Breast epithelium (tissue), 4 donors: ENCODE results near the gene HNRNPD. TPM values are rescaled to one million over a fixed set of nuclear protein-coding genes. Genes with fewer than 3 reads are reported as not detected.

ENCODE experiments used
- DNase-seq, 2 donors: peaks; one replicate each; pipeline ENCODE4 v3.0.0-alpha.2; 2019; ENCODE audit warnings: low spot score in 2 of 2
- H3K27ac ChIP-seq, 2 donors: fragments of 200-600 bp; sonication (generic) in 1 of 2; one replicate each; pipeline ENCODE4 v1.5.1; 2016 to 2019; ENCODE audit warnings: mild to moderate bottlenecking in 1 of 2
- H3K27me3 ChIP-seq, 2 donors: fragments of 200-600 bp; sonication (generic) in 1 of 2; one replicate each; pipeline versions ENCODE4 v1.5.1 to v1.6.0; 2017 to 2019; ENCODE audit warnings: control low read depth in 1 of 2, mild to moderate bottlenecking in 1 of 2
- H3K36me3 ChIP-seq: fragments of 200-600 bp; one replicate; pipeline ENCODE4 v1.5.1; 2019
- H3K4me1 ChIP-seq, 2 donors: fragments of 200-600 bp; sonication (generic); one replicate each; pipeline ENCODE4 v1.5.1; 2016 to 2019; ENCODE audit warnings: control low read depth in 1 of 2
- H3K4me3 ChIP-seq, 3 donors: fragments of 200-600 bp; sonication (generic); 1 replicate in 2 of 3; 2 replicates in 1 of 3; pipeline ENCODE4 v1.5.1; 2016 to 2019; ENCODE audit warnings: mild to moderate bottlenecking in 3 of 3, moderate library complexity in 2 of 3
- H3K9me3 ChIP-seq, 2 donors: fragments of 200-600 bp; sonication (generic) in 1 of 2; one replicate each; pipeline ENCODE4 v1.5.1; 2016 to 2019; ENCODE audit warnings: control low read depth in 1 of 2
- POLR2A ChIP-seq: fragments of 450-650 bp; IDR thresholded peaks from one replicate; pipeline ENCODE4 v1.6.1; 2016; ENCODE audit warnings: antibody characterized with exemption, mild to moderate bottlenecking, moderate library complexity
- POLR2AphosphoS5 ChIP-seq, 3 donors: sonication (generic); formaldehyde crosslinking; IDR thresholded peaks; one replicate each; pipeline ENCODE4 v1.6.1; 2017; ENCODE audit warnings: antibody characterized with exemption in 3 of 3
- intact Hi-C: fragments of 100-400 bp; cut with DNase I; formaldehyde crosslinking; loops from one replicate; pipeline ENCODE4 v1.15.1; 2023; ENCODE audit warnings: low total_unique reads
- total RNA-seq, 3 donors: library from RNA; depleted of rRNA; stranded (reverse); fragments of >200 nt; gene quantifications; one replicate each; pipeline ENCODE4 v1.1.0, GENCODE V29; 2016
- TF ChIP-seq, protein P1 (sequence below), 3 donors: fragments of 450-650 bp; IDR thresholded peaks; one replicate each; pipeline ENCODE4 v1.5.1; 2016 to 2017; ENCODE audit warnings: antibody characterized with exemption in 3 of 3, mild to moderate bottlenecking in 3 of 3, moderate library complexity in 3 of 3

Gene HNRNPD
- total RNA-seq, 3 donors from 2014 or later: 85.1 to 130 (median 122) TPM

DNA sequence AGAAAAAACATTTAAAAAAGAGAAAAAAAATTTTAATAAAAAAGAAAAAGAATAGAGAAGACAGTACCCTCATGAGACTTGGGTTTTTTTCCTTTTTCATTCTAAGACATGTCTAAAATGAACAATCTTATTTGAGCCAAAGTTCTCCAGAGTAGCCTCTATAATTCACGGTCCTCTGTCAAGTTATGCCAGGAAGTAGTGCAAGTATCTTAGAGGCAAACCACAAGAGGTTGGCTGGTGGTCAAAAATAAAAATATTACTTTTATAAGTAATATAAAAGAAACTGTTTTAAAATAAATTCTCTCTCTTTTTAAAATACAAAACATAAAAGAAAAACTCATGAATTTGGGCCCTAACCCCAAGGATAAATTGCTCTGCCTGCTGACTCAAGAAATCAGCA is 29.9 kb upstream of the HNRNPD start:
- H3K4me3 ChIP-seq: no peak overlapping the region
- H3K4me1 ChIP-seq: no peaks in the 10 kb centered on the region
- no peak for DNase-seq
- no peaks in the 10 kb centered on the region for H3K27me3 ChIP-seq
- no peak overlapping the region for H3K27ac ChIP-seq
- no peaks in the 10 kb centered on the region for H3K9me3 ChIP-seq
- no peaks in the 10 kb centered on the region for H3K36me3 ChIP-seq
- TF ChIP-seq, protein P1, sequence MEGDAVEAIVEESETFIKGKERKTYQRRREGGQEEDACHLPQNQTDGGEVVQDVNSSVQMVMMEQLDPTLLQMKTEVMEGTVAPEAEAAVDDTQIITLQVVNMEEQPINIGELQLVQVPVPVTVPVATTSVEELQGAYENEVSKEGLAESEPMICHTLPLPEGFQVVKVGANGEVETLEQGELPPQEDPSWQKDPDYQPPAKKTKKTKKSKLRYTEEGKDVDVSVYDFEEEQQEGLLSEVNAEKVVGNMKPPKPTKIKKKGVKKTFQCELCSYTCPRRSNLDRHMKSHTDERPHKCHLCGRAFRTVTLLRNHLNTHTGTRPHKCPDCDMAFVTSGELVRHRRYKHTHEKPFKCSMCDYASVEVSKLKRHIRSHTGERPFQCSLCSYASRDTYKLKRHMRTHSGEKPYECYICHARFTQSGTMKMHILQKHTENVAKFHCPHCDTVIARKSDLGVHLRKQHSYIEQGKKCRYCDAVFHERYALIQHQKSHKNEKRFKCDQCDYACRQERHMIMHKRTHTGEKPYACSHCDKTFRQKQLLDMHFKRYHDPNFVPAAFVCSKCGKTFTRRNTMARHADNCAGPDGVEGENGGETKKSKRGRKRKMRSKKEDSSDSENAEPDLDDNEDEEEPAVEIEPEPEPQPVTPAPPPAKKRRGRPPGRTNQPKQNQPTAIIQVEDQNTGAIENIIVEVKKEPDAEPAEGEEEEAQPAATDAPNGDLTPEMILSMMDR (IDR thresholded peaks at IDR 0.05): no peak
- no peak for TF ChIP-seq POLR2AphosphoS5 (IDR thresholded peaks at IDR 0.05)
- no peak for TF ChIP-seq POLR2A
- intact Hi-C loops: no loop called here

GRCh38 chr4:82402196-82402775 is 28.5 kb upstream of the HNRNPD start:
- Histone ChIP-seq H3K4me3 (no peak overlapping the region), H3K9me3 (no peaks in the 10 kb centered on the region)
- TF ChIP-seq POLR2A: no peak
- TF ChIP-seq POLR2AphosphoS5 (IDR thresholded peaks at IDR 0.05): no peak
- TF ChIP-seq, protein P1 (IDR thresholded peaks at IDR 0.05): no peak

GRCh38 chr4:82401600-82401999 is 27.8 kb upstream of the HNRNPD start:
- H3K27ac ChIP-seq: no peak overlapping the region
- DNase-seq: no peak
- H3K9me3 ChIP-seq: no peaks in the 10 kb centered on the region
- TF ChIP-seq, protein P1 (IDR thresholded peaks at IDR 0.05): no peak
- TF ChIP-seq POLR2A: no peak
- TF ChIP-seq POLR2AphosphoS5 (IDR thresholded peaks at IDR 0.05): no peak
- no peaks in the 10 kb centered on the region for H3K27me3 ChIP-seq
- H3K36me3 ChIP-seq: no peaks in the 10 kb centered on the region
- H3K4me1 ChIP-seq: no peaks in the 10 kb centered on the region
- intact Hi-C loops: no loop called here
- no peak overlapping the region for H3K4me3 ChIP-seq

More at GRCh38 chr4:82402196-82402775, 28.5 kb upstream of the HNRNPD start:
- no peaks in the 10 kb centered on the region for H3K27me3 ChIP-seq
- intact Hi-C loops: no loop called here
- H3K4me1 ChIP-seq: no peaks in the 10 kb centered on the region
- H3K36me3 ChIP-seq: no peaks in the 10 kb centered on the region
- no peak for DNase-seq
- no peak overlapping the region for H3K27ac ChIP-seq

DNA sequence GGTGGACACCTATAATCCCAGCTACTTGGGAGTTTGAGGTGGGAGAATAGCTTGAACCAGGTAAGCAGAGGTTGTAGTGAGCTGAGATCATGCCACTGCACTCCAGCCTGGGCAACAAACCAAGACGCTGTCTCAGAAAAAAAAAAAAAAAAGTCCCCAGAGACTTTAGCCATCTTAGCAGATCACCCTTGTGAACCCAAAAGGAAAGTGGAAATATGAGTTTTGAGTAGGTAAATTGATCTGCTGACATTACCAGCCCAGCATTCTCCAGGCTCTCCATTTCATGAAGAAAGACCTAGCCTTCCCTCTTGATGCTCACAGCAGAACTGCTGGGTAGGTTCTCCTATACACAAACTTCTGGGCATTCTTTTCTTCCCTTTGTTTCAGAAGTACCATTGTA is 24.5 kb upstream of the HNRNPD start:
- no peaks in the 10 kb centered on the region for H3K9me3 ChIP-seq
- intact Hi-C loops: no loop called here

GRCh38 chr4:82397527-82397926 is 23.7 kb upstream of the HNRNPD start:
- H3K36me3 ChIP-seq: no peaks in the 10 kb centered on the region
- H3K4me1 ChIP-seq: no peaks in the 10 kb centered on the region
- TF ChIP-seq, protein P1 (IDR thresholded peaks at IDR 0.05): no peak
- TF ChIP-seq POLR2AphosphoS5 (IDR thresholded peaks at IDR 0.05) (no peak), POLR2A (no peak)
- intact Hi-C loops: no loop called here
- no peak for DNase-seq
- H3K27me3 ChIP-seq: no peaks in the 10 kb centered on the region
- no peak overlapping the region for H3K4me3 ChIP-seq
- no peak overlapping the region for H3K27ac ChIP-seq
- no peaks in the 10 kb centered on the region for H3K9me3 ChIP-seq

More for the DNA sequence above, 24.5 kb upstream of the HNRNPD start:
- no peak for TF ChIP-seq POLR2A
- TF ChIP-seq POLR2AphosphoS5 (IDR thresholded peaks at IDR 0.05): no peak
- TF ChIP-seq, protein P1 (IDR thresholded peaks at IDR 0.05): no peak
- Histone ChIP-seq H3K36me3 (no peaks in the 10 kb centered on the region), H3K4me3 (no peak overlapping the region), H3K27me3 (no peaks in the 10 kb centered on the region), H3K27ac (no peak overlapping the region), H3K4me1 (no peaks in the 10 kb centered on the region)
- no peak for DNase-seq
